GM10847 (cell line): Measurements from ENCODE around the gene RER1.

ENCODE experiments used
- POLR2A ChIP-seq: IDR thresholded peaks from 2 replicates; pipeline ENCODE4 v1.6.1; 2011; ENCODE audit not compliant: insufficient read length; ENCODE audit errors: extremely low read depth

The RER1 gene

DNA sequence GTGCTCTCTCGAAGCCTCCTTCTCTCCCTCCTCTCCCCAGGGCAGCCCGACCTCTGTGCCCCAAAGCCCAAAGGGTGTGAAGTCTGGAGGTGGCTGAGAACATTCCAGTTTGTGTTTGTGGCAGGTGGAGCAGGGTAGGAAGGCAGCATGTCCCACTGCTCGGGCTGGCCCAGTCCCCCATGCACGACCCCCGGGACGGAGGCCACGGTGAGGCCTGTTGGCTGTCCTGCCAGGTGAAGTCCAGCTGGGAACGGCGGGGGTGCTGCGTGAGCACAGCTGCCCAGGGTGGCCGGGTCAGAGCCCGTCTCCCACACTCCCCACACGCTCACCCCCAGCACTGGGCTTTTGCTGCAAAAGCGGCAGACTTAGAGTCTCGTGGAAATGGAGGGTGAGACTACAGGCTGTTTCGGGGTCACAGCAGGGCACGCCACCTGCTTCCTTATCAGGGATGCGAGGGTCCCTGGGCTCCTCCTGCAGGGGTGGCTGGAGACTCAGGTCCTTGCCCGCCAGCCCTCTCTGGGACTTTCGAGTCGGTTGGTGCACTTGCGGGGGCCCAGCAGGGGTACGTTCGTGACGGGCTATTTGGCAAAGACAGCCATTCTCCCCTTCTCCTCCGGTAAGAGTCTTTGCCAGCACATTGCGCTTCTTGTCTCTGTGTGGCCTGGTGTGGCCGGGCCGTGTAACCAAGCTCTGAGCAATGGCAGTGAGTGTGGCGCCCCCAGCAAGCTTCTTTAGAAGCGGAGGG, 40.6 kb upstream of the RER1 start:
- TF ChIP-seq POLR2A = no peak

DNA sequence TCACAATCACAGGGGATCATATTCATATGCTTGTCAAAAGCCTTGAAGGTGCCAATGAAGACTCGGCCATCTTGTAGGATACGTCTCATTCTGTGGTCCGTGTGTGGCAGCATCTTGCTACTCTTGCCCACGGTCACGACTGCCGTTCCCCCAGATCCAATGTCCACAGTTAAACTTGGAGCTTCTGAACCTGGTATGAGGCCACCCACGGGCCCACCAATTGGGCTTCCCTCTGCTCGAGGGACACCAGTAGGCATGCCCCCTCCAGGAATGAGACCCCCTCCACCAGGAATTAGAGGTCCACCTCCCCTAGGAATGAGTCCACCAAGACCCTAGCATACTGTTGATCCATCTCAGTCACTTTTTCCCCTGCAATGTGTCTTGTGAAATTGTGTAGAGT, 39.9 kb upstream of the RER1 start:
- no peak for TF ChIP-seq POLR2A

DNA sequence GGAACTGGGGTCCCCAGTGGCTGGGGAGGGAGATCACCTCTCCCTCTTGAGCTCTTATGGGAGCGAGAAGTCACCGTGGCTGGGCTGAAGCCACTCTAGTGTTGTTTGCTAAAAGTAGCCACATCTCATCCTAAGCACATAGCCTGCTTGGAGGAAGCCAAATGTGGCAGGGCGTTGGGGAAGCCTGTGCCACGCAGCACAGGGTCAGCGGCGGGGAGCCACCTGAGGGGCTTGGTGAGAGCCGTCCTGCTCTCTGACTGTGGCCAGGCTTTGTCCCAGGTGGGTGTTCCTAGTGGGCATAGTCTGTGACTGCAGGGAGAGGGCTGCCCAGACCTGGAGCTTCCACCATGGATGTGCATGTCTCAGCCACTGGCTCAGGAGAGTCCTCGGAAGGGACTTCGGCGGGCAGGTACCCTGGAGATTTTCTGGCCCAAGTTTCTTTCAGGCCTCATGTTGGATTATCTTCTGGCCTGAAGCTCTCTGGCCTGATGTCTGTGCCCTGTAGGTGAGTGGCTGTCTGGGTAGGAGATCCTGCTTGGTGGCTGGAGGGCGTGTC, 39.2 kb upstream of the RER1 start:
- TF ChIP-seq POLR2A = no peak

DNA sequence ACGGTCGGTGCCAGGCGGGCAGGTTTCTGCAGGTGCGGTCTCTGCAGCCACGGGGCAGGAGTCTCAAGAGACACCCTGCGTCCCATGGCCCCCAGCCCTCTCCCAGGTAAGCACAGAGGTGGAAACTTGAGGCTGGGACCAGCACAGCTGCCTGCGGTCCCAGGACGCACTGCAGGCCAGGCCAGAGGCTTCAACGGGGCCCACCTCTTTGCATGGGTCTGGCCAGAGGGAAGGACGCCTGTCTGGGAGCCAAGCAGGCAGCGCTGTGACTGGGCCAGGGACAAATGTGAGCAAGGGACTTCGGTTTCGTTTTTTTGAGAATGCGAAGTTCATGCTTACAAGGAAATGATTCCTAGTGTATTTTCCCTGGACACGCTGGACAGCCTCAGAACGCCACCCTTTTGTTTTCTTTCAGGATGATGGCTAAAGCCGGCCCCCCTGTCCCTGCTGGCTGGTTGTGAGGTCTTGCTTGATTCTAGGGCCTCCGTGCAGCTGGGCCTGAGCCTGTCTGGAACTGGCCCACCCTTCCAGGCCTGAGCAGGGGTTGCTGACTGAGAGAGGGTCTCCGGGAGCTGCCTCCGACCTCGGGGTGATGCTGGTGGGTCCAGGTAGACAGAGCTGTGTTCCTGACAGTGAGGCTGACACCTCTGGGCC, 38.6 kb upstream of the RER1 start:
- no peak for TF ChIP-seq POLR2A

DNA sequence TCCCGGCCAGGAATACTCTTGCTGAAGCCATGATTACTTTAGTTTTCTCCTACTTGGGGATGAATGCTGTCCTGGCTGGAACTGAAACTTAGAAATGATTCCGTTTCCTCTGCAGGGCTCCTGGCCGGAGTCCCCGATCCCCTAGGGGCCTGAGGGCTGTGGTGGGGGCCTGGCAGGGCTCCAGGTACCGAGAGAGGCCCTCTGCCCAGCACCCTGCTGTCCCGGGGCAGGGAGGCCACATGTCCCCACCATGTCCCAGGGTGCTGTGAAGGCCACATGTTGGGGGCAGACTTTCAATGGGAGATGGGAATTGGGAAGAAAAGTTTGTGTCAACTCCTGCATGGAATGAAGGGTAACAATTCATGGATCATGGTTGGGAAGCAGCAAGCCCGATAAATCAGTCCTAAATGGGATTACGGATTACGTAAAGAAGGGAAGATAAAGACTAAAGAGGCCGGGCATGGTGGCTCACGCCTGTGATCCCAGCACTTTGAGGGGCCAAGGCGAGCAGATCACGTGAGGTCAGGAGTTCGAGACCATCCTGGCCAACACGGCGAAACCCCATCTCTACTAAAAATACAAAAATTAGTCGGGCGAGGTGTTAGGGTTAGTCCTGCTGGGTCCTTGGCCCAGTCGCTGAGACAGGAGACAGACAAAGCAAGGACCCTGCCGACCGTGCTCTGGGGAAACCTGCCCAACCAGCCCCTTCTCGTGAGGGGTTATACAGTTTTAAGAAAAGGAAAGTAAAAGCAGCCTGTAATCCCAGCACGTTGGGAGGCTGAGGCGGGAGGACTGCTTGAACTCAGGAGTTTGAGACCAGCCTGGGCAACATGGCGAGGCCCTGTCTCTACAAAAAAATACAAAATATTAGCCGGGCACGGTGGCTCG, 37.8 kb upstream of the RER1 start:
- TF ChIP-seq POLR2A = no peak

DNA sequence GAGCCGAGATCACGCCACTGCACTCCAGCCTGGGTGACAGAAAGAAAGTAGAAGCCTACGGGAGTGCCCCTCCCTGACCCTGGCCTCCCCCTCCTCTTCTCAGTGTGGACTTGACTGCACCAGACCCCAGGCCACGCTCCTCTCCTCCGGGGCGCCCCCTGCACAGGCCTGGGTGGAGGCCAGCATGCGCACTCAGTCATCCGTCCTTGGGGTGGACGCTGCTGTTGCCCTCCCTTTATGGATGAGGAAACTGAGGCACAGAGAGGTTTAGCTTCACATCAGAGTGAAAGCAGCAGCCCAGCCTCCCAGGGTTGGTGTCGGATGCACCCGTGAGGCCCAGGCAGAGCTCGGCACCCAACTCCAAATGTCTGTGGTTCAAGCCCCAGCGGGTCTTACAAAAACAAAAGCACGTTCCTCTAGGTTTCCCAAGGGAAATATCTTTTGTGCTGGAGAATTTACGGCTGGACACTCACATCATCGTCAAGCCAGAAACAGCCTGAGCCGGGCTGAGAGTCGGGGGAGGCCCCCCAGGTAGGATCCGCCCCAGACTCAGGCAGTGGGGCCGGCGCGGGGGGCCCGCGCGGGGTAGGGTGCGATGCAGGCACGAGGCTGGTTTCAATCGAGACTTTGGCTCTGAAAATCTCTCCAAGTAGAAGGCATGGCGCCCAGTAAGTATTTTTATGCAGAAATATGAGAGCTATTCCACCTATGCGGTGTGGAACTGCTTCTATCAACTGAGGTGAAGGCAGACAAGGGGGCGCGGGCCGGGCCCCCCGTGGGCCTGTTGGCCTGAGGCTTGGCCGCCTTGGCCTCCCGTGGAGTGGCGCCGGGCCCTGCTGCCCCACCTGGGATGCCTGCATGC, 36.9 kb upstream of the RER1 start:
- no peak for TF ChIP-seq POLR2A

DNA sequence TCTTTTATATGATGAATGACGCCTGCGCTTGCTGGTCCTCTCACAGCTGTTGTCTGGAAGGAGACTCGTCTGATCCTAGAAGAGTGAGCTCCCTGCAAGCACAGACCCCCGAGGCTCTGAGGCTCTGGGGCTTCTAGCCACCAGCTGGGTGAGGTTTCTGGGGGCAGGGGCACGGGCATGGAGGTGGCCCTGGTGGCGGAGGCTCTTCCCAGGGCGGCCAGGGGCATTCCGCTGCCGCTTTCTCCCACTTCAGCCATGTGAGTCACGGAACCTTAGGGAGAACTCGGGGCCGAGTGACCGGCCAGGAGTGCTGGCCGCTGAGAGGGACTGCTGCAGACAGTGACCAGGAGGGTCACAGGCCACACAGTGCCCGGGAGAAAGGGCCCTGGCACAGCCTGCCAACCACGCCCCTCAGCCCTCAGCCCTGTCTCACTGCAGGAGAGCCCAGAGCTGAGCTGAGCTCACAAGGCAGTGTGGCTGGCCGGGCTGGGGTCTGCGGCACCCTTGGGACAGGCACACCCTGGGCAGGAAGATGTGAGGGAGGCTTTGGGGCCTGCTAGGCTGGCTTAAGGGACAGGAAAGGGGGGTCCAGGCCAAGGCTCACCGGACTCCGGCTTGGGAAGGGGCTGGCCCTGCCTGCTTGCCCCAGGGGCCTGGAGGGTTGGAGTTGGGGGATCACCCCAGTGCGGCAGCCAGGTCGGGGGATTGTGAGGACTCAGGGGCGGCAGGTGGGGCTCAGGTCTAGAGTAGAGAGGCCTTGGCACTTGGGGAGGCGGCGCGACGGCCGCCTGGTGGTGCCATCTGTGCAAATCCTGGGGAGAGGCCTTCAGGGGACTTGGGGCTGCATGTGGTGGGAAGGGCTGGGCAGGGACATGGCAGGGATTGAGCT, 36.0 kb upstream of the RER1 start:
- TF ChIP-seq POLR2A = no peak

DNA sequence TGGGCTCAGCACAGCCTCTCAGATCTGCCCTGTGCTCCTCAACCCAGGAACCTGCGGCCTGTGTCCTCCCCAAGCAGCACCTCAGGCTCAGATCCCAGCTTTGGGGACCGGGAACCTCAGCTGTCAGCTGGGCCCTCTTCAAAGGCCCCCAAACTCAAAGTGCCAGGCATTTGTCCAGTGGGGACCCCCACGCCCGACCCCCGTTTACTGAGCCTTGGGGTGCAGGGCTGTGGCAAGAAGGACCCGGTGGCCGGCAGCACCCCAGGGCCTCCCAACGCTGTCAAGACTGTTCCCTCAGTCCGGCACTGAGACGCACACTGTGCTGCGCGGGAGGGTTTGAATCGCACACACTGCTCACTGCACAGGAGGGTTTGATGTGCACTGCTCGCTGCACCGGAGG, 35.2 kb upstream of the RER1 start:
- no peak for TF ChIP-seq POLR2A

DNA sequence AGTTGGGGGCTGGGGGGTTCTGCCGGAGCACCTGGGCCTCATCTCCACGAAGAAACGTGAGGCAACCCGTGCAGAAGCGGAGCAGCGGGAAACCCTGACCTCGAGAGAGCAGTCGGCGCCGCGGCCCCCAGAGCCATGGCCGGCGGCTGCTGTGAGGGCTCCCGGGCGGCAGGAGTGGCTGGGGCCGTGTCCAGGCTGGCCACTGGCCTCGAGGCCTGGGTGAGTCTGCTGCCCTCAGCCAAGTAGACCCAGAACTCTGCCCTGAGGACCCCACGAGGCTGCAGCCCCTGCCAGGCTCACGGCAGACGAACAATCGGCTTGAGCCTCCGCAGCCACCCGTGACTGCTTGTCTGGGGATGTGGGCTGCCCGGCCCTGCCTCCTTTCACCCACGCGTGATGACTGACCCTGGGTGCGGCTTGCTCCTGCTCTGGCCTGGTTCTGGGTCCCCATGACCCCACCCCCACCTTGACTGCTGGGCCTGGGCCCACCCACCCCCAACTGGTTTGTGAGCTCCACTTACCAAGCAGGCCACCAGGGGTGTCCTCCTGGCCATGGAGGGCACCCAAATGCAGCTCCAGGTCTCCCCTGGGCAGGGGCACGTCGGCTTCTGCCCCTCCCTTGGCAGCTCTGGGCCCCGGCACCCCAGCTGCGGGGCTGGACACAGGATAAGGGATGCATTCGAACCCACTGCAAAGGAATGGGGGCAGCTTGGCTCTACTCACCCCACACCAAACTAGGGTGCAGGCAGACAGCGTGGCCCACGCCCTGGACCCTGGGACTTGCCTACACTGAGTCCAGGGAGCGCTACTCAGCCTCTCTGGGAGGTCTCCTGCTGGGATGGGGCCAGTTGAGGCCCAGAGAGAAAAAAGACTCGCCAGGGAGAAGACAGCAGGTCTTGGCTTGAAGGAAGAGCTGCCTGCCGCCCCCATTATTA, 34.5 kb upstream of the RER1 start:
- TF ChIP-seq POLR2A = no peak

DNA sequence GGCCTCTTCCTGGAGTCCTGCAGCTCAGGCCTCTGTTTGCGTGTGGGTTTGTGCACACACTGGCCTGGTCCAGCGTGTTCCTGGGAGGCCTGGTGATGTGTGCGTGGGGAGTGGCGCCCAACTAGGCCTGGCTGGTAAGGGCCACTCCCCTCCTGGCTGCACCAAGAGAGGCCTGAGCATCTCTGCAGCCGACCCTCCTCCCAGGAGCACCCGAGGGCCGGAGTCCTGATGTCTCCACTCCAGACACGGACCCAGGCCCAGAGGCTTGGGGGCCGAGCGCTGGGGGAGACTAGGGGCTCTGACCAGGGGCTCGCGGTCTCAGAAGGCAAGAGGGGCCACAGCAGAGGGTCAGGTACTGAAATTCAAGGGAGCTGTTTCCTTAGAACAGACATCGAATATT, 33.6 kb upstream of the RER1 start:
- TF ChIP-seq POLR2A = no peak

DNA sequence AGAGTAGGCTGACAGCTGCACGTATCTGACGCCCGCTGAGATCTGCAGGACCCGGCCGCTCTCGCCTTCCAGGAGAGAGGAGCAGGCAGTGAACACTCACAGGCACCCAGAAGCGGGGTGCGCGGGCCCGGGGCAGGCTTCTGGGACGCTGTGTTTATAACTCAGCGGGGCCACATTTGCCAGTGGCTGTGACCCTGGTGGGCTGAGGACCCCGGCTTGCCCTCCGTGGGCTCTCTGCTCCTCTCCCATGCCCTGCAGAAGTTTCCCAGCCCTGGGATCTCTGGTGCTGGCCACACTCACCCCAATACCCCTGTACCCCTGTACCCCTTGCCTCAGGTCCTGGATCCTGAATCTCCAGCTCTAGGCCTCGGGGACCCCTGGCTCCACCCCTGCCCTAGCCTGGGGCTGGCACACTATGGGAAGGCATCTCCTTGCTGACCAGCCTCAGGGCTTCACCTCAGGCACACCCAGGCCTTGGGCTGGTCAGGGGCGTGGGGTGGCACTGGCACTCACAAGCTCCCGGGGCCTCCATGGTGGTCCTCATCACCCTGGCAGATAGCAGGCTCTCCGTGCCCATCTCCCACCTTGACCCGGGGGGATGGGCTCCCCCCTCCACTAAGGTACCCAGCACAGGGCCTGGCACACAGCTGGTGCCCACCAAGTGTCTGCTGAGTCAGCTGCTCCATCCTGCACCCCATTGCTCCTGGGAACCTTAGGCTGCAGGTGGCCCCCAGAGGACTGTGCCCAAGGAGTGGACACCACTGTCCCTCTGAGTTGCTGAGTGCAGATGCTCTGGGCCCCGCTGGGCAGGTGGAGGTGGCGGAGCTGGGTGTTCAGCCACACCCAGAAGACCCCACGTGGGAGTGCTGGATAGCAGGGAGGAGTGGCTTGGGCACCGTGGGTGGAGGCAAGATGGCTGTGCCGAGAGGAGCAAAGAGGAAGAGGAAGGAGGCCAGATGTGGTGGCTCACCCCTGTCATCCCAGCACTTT, 32.7 kb upstream of the RER1 start:
- TF ChIP-seq POLR2A = no peak

DNA sequence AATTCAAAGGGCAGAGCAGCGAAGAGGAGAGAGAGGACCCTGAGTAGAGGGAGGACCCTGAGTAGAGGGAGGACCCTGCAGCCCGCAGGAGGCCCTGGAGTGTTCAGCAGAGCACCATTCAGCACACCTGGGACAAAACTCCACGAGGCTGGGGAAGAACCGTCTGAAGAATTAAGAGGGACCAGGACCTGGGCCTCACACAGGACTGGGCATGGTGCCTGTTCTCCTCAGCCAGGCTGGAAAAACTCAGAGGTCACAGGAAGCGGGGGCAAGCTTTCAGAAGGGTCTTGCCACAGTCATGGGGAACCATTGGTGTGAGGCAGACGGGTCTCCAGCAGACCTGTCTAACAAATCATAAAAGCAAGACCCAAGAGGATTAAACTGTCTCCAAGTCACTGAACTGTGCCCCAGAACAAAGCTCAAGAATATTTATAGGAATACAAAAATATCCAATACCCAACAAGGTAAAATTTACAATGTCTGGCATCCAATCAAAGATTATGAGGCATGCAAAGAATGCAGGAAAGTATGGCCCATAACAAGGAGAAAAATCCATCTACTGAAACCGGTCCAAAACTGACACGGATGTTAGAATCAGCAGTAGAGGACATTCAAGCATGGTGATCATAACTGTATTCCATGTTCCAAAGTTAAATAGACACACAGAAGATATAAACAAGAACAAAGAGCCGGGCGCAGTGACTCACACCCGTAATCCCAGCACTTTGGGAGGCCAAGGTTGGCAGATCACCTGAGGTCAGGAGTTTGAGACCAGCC, 30.9 kb upstream of the RER1 start:
- TF ChIP-seq POLR2A = no peak
